ENCODE measurements around the gene SNRPE.

The SNRPE gene

GRCh38 chr1:203906932-203907331, 45.5 kb downstream of the SNRPE start:
- Histone ChIP-seq H2AFZ (ENCODE audit: low read depth) (no peak overlapping the region), H3K9ac (no peak overlapping the region), H3K4me1 (ENCODE audit: low read depth, poor library complexity, severe bottlenecking) (no peaks in the 10 kb centered on the region), H3K27ac (no peak overlapping the region), H3K79me2 (ENCODE audit: insufficient read depth, low read depth) (no peaks in the 10 kb centered on the region), H3K36me3 (ENCODE audit: insufficient read depth) (no peaks in the 10 kb centered on the region), H3K27me3 (ENCODE audit: insufficient read depth, low read depth) (no peaks in the 10 kb centered on the region), H3K4me3 (IDR thresholded peaks at IDR 0.05; ENCODE audit: insufficient read depth, low read depth, low read length) (no peak overlapping the region), H3K4me2 (no peak overlapping the region), H4K20me1 (ENCODE audit: insufficient read depth) (no peaks in the 10 kb centered on the region)
- no peak for TF ChIP-seq CTCF (conservative IDR thresholded peaks at IDR 0.05; ENCODE audit: low read depth, low read length)

- Histone ChIP-seq H3K27me3 (ENCODE audit: insufficient read depth, low read depth) (no peaks in the 10 kb centered on the region), H3K4me2 (no peak overlapping the region), H3K9ac (no peak overlapping the region), H3K4me1 (ENCODE audit: low read depth, poor library complexity, severe bottlenecking) (no peaks in the 10 kb centered on the region), H3K27ac (no peak overlapping the region), H4K20me1 (ENCODE audit: insufficient read depth) (no peaks in the 10 kb centered on the region), H3K4me3 (IDR thresholded peaks at IDR 0.05; ENCODE audit: insufficient read depth, low read depth, low read length) (no peak overlapping the region), H3K79me2 (ENCODE audit: insufficient read depth, low read depth) (no peaks in the 10 kb centered on the region), H2AFZ (ENCODE audit: low read depth) (no peak overlapping the region), H3K36me3 (ENCODE audit: insufficient read depth) (no peaks in the 10 kb centered on the region)
- TF ChIP-seq CTCF (conservative IDR thresholded peaks at IDR 0.05; ENCODE audit: low read depth, low read length): no peak
These were observed 46.5 kb downstream of the SNRPE start for GRCh38 chr1:203907901-203908300.

GRCh38 chr1:203911806-203912205, 50.4 kb downstream of the SNRPE start:
- H3K27ac ChIP-seq: no peak overlapping the region
- no peaks in the 10 kb centered on the region for H3K4me1 ChIP-seq (ENCODE audit: low read depth, poor library complexity, severe bottlenecking)
- H3K4me2 ChIP-seq: no peak overlapping the region
- no peak overlapping the region for H2AFZ ChIP-seq (ENCODE audit: low read depth)
- H3K79me2 ChIP-seq (ENCODE audit: insufficient read depth, low read depth): no peaks in the 10 kb centered on the region
- H3K36me3 ChIP-seq (ENCODE audit: insufficient read depth): no peaks in the 10 kb centered on the region
- TF ChIP-seq CTCF (conservative IDR thresholded peaks at IDR 0.05; ENCODE audit: low read depth, low read length): no peak
- no peaks in the 10 kb centered on the region for H4K20me1 ChIP-seq (ENCODE audit: insufficient read depth)
- no peak overlapping the region for H3K9ac ChIP-seq
- H3K4me3 ChIP-seq (IDR thresholded peaks at IDR 0.05; ENCODE audit: insufficient read depth, low read depth, low read length): no peak overlapping the region
- no peaks in the 10 kb centered on the region for H3K27me3 ChIP-seq (ENCODE audit: insufficient read depth, low read depth)

- no peak overlapping the region for H2AFZ ChIP-seq (ENCODE audit: low read depth)
- no peaks in the 10 kb centered on the region for H4K20me1 ChIP-seq (ENCODE audit: insufficient read depth)
- no peaks in the 10 kb centered on the region for H3K27me3 ChIP-seq (ENCODE audit: insufficient read depth, low read depth)
- H3K36me3 ChIP-seq (ENCODE audit: insufficient read depth): no peaks in the 10 kb centered on the region
- no peak overlapping the region for H3K9ac ChIP-seq
- no peak overlapping the region for H3K4me3 ChIP-seq (IDR thresholded peaks at IDR 0.05; ENCODE audit: insufficient read depth, low read depth, low read length)
- no peaks in the 10 kb centered on the region for H3K4me1 ChIP-seq (ENCODE audit: low read depth, poor library complexity, severe bottlenecking)
- H3K4me2 ChIP-seq: no peak overlapping the region
- H3K27ac ChIP-seq: no peak overlapping the region
- no peak for TF ChIP-seq CTCF (conservative IDR thresholded peaks at IDR 0.05; ENCODE audit: low read depth, low read length)
- H3K79me2 ChIP-seq (ENCODE audit: insufficient read depth, low read depth): no peaks in the 10 kb centered on the region
These were observed 51.7 kb downstream of the SNRPE start for GRCh38 chr1:203913073-203913521.
